Endodermal cell (in vitro differentiated cells): ENCODE results near the gene HOXA9. TPM values are rescaled to one million over a fixed set of nuclear protein-coding genes. Genes with fewer than 3 reads are reported as not detected.

Source experiments
- DNase-seq: peaks from one replicate; pipeline ENCODE4 v3.0.0-alpha.2; 2017
- H3K27ac ChIP-seq: 2 replicates; pipeline ENCODE4 v1.5.1; 2013; ENCODE audit warnings: mild to moderate bottlenecking, low read depth, low read length, moderate library complexity
- H3K27me3 ChIP-seq: 2 replicates; pipeline ENCODE4 v1.6.1; 2013; ENCODE audit warnings: mild to moderate bottlenecking, low read length, moderate library complexity; ENCODE audit not compliant: insufficient read depth, control insufficient read depth, poor library complexity, severe bottlenecking
- H3K36me3 ChIP-seq: 2 replicates; pipeline ENCODE4 v1.7.0; 2013; ENCODE audit warnings: mild to moderate bottlenecking, low read length, moderate library complexity; ENCODE audit not compliant: control insufficient read depth, insufficient read depth
- H3K4me1 ChIP-seq: one replicate; pipeline ENCODE4 v1.7.0; 2013; ENCODE audit warnings: low read length; ENCODE audit not compliant: control insufficient read depth, insufficient read depth
- H3K4me3 ChIP-seq: 2 replicates; pipeline ENCODE4 v1.5.1; 2013; ENCODE audit warnings: mild to moderate bottlenecking, low read length, moderate library complexity
- H3K9ac ChIP-seq: 2 replicates; pipeline ENCODE4 v1.6.1; 2013; ENCODE audit warnings: mild to moderate bottlenecking, low read length, moderate library complexity; ENCODE audit not compliant: poor library complexity, severe bottlenecking; ENCODE audit errors: extremely low read depth
- H3K9me3 ChIP-seq: 2 replicates; pipeline ENCODE4 v1.6.1; 2013; ENCODE audit warnings: mild to moderate bottlenecking, low read length, moderate library complexity; ENCODE audit not compliant: control insufficient read depth
- H3K27ac Mint-ChIP-seq: 2 replicates; pipeline ENCODE4 v1.8.0; 2020; ENCODE audit warnings: mixed read lengths
- H3K27me3 Mint-ChIP-seq: 2 replicates; pipeline ENCODE4 v1.8.0; 2021; ENCODE audit warnings: mild to moderate bottlenecking, mixed read lengths; ENCODE audit not compliant: insufficient read depth
- H3K36me3 Mint-ChIP-seq: 2 replicates; pipeline ENCODE4 v1.8.0; 2020; ENCODE audit warnings: low read depth, mixed read lengths
- H3K4me1 Mint-ChIP-seq: 2 replicates; pipeline ENCODE4 v1.8.0; 2020; ENCODE audit warnings: mixed read lengths
- H3K4me3 Mint-ChIP-seq: 2 replicates; pipeline ENCODE4 v1.8.0; 2020; ENCODE audit warnings: mild to moderate bottlenecking, moderate library complexity, mixed read lengths
- H3K9me3 Mint-ChIP-seq: 2 replicates; pipeline ENCODE4 v1.8.0; 2020; ENCODE audit warnings: mild to moderate bottlenecking, mixed read lengths
- CTCF ChIP-seq: fragments of 200-600 bp; sonication (generic); conservative IDR thresholded peaks from 2 replicates; pipeline ENCODE4 v1.5.0; 2021; ENCODE audit warnings: antibody characterized with exemption, mild to moderate bottlenecking
- WGBS, 2 experiments: methylation state at CpG; one replicate each; pipeline versions ENCODE4 v1.1.5 to v1.1.7; 2013; ENCODE audit warnings: missing lambda C conversion rate in 2 of 2, mixed read lengths in 1 of 2; ENCODE audit not compliant: insufficient coverage in 1 of 2, insufficient read length in 1 of 2; 5-methylcytosine and 5-hydroxymethylcytosine counted together
- total RNA-seq, 2 donors: library from RNA; stranded (reverse); fragmentation: NEBNext Ultra II Directional in 1 of 2; extraction: Animal tissue kit (Norgen Biotek cat#: 25700) in 1 of 2; gene quantifications; 2 replicates in 1 of 2; 3 replicates in 1 of 2; pipeline ENCODE4 v1.2.1, GENCODE V29; 2021

HOXA9 gene
- total RNA-seq, 2 donors from 2014 or later: not detected

DNA sequence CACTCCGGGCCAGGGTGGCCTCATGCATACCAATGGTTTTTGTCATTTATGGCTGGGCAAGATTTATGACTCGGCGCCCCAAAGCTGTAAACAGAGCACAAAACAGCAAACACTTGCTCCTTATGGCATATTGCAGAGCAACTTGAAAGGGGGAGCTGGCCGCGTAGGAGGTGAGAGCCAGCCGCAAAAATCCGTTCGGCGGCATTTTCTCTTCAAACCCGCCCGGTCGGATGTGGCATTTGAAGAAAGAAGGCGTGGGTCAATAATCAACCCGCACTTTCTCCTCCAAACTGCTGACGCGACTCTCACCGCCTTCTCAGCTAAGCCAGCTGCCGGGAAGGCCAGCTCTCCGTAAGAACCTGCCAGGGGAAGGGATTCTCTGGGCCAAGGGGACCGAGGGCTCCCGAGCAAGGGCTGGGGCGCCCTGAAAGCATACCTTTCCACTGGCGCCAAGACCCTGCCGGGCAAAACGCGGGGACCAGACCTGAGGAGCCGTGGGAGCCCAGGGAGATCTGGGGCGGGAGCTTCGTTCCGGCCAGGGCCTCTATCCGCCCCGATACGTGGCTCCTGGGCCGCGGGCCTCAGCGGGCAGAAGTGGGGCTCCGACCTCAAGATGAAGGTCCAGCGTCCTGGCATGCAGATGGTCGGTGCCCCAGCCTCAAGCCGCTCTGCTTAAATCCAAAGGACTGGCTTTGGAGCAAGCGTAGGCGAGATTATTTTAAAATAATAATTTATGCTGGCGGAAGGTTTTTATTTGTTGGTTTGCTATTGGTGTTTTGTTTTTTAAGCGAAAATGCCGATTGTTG, 49.9 kb downstream of the HOXA9 start:
- no peak for TF ChIP-seq CTCF
- Mint-ChIP-seq H3K36me3 (no peaks in the 10 kb centered on the region), H3K9me3 (no peaks in the 10 kb centered on the region), H3K4me1 (peaks cover 5% of the 10 kb centered on the region), H3K27me3 (peaks cover 95% of the 10 kb centered on the region), H3K4me3 (no peak overlapping the region), H3K27ac (no peak overlapping the region)
- H3K36me3 ChIP-seq: no peaks in the 10 kb centered on the region
- peaks cover 97% of the 10 kb centered on the region for H3K27me3 ChIP-seq
- DNase-seq: peak; percentile 77
- H3K4me1 ChIP-seq: no peaks in the 10 kb centered on the region
- no peak overlapping the region for H3K4me3 ChIP-seq
- WGBS, 2 experiments: 3 to 4% methylated on average over 28 to 45 of the region's 45 CpGs
- no peak overlapping the region for H3K27ac ChIP-seq
- H3K9me3 ChIP-seq: no peaks in the 10 kb centered on the region
- H3K9ac ChIP-seq: no peak overlapping the region

GRCh38 chr7:27114881-27115220, 50.5 kb downstream of the HOXA9 start:
- no peaks in the 10 kb centered on the region for H3K36me3 Mint-ChIP-seq

DNA sequence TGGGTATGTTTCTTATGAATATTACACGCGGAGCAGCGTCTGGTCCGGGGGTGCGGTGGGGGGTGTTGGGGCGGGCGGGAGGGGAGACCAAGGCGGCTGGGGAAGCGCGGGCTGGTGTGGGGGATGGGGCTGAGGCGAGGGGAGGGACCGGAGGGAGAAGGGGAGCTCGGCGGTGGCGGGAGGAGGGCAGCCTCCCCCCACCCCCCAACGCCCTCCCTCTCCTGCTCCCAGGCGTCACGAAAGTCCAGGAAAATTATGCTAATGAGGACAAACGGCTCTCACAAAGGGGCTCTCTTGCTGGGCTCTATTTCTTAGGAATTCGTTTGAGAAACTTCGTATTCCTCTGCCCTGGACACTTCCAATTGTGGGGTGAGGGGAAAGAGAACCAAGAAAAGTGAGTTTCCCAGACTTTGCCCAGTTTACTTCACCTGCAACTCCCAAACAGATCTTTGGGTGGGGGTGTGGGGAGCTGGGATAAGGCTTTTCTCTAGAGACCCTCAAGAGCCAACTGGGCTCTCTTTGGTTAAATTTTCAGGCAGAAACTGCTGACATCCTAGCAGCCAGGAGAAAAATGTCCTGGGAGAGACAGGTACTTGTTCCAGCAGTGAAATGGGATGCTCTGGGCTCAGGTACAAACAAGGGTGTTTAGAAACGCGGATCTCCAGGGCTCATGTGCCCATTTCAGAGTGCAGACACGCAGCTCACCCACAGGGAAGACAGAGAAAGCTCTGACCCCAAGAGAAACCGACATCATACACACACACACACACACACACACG, 51.2 kb downstream of the HOXA9 start:
- H3K27me3 Mint-ChIP-seq: peaks cover 95% of the 10 kb centered on the region
- H3K4me3 Mint-ChIP-seq: no peak overlapping the region
- no peaks in the 10 kb centered on the region for H3K4me1 ChIP-seq
- DNase-seq: no peak
- no peak overlapping the region for H3K27ac Mint-ChIP-seq
- peaks cover 4% of the 10 kb centered on the region for H3K9me3 ChIP-seq
- H3K36me3 ChIP-seq: no peaks in the 10 kb centered on the region
- H3K4me3 ChIP-seq: no peak overlapping the region
- H3K9ac ChIP-seq: no peak overlapping the region
- H3K36me3 Mint-ChIP-seq: no peaks in the 10 kb centered on the region
- H3K27ac ChIP-seq: peak overlapping the region; percentile 77
- no peaks in the 10 kb centered on the region for H3K9me3 Mint-ChIP-seq
- peaks cover 97% of the 10 kb centered on the region for H3K27me3 ChIP-seq
- TF ChIP-seq CTCF: no peak
- peaks cover 5% of the 10 kb centered on the region for H3K4me1 Mint-ChIP-seq
- WGBS, 2 experiments: 0% methylated on average over 6 to 12 of the region's 26 CpGs

More at GRCh38 chr7:27114881-27115220, 50.5 kb downstream of the HOXA9 start:
- DNase-seq: no peak
- H3K9me3 Mint-ChIP-seq: no peaks in the 10 kb centered on the region
- peaks cover 97% of the 10 kb centered on the region for H3K27me3 ChIP-seq
- no peak overlapping the region for H3K9ac ChIP-seq
- no peak overlapping the region for H3K27ac Mint-ChIP-seq
- peaks cover 95% of the 10 kb centered on the region for H3K27me3 Mint-ChIP-seq
- H3K4me3 ChIP-seq: no peak overlapping the region
- H3K4me1 ChIP-seq: no peaks in the 10 kb centered on the region
- 0 to 6% methylated on average over 2 to 6 of the region's 6 CpGs for WGBS, 2 experiments
- no peak overlapping the region for H3K4me3 Mint-ChIP-seq
- no peak for TF ChIP-seq CTCF
- no peak overlapping the region for H3K27ac ChIP-seq
- no peaks in the 10 kb centered on the region for H3K36me3 ChIP-seq
- H3K4me1 Mint-ChIP-seq: peaks cover 5% of the 10 kb centered on the region
- peaks cover under 1% of the 10 kb centered on the region for H3K9me3 ChIP-seq
